ENCODE results near the gene MAP4K2. TPM values are rescaled to one million over a fixed set of nuclear protein-coding genes. Genes with fewer than 3 reads are reported as not detected.

The MAP4K2 gene
- total RNA-seq (23.9 TPM), polyA plus RNA-seq (37.6 TPM)
- long read RNA-seq, donor 1 = 0 reads
- long read RNA-seq, donor 2 = 0 reads
- long read RNA-seq, donor 3, full-length matches to known transcripts = 2 of 7 reads
- long read RNA-seq, donor 3, partial matches to known transcripts = 5 of 7 reads
- long read RNA-seq, donor 3, other reads (novel, unspliced or antisense) = 0 of 7 reads
- long read RNA-seq, donor 4, full-length matches to known transcripts = 1 of 1 reads
- long read RNA-seq, donor 4, partial matches to known transcripts = 0 of 1 reads
- long read RNA-seq, donor 4, other reads (novel, unspliced or antisense) = 0 of 1 reads
- long read RNA-seq, donor 5, full-length matches to known transcripts = 2 of 2 reads
- long read RNA-seq, donor 5, partial matches to known transcripts = 0 of 2 reads
- long read RNA-seq, donor 5, other reads (novel, unspliced or antisense) = 0 of 2 reads
- long read RNA-seq, donor 6, full-length matches to known transcripts = 2 of 2 reads
- long read RNA-seq, donor 6, partial matches to known transcripts = 0 of 2 reads
- long read RNA-seq, donor 6, other reads (novel, unspliced or antisense) = 0 of 2 reads
- long read RNA-seq, donor 7 = 0 reads
- long read RNA-seq, donor 8, full-length matches to known transcripts = 1 of 1 reads
- long read RNA-seq, donor 8, partial matches to known transcripts = 0 of 1 reads
- long read RNA-seq, donor 8, other reads (novel, unspliced or antisense) = 0 of 1 reads
- long read RNA-seq, donor 9 = 0 reads
- long read RNA-seq, donor 10, full-length matches to known transcripts = 2 of 2 reads
- long read RNA-seq, donor 10, partial matches to known transcripts = 0 of 2 reads
- long read RNA-seq, donor 10, other reads (novel, unspliced or antisense) = 0 of 2 reads

GRCh38 chr11:64803158-64803845 lies at the start of gene MAP4K2:
MAP4K2 (minus strand) TSS chr11:64803214; CDS start chr11:64803149, 65 bp downstream.
- H3K9me3 ChIP-seq (ENCODE audit: control insufficient read depth in 2 of 2, insufficient read depth in 1 of 2, low read length in 1 of 2) = peaks cover 0 to 2% of the 10 kb centered on the region in 2 donors
- H3K27me3 ChIP-seq (ENCODE audit: control insufficient read depth in 2 of 2, insufficient read depth in 1 of 2, low read length in 1 of 2) = no peaks in the 10 kb centered on the region
- H3K36me3 ChIP-seq (ENCODE audit: control insufficient read depth in 2 of 2, insufficient read depth in 2 of 2, low read length in 1 of 2) = peaks cover 57 to 58% of the 10 kb centered on the region in 2 donors
- peak within 1 kb of the TSS; percentile 44 to 94 for H3K27ac ChIP-seq (ENCODE audit: low read depth in 1 of 2, low read length in 1 of 2)
- peak in 8 of 9 donors; percentile 43 to 89 (median 76) for DNase-seq (ENCODE audit: low read depth in 6 of 9, low spot score in 9 of 9)
- peak within 1 kb of the TSS; percentile 74 to 76 for H3K4me3 ChIP-seq (ENCODE audit: low read length in 2 of 2)
- H3K4me1 ChIP-seq (ENCODE audit: control insufficient read depth in 2 of 2, insufficient read depth in 2 of 2, low read length in 2 of 2) = peaks cover 18 to 36% of the 10 kb centered on the region in 2 donors
- under 1% methylated on average over 58 of the region's 58 CpGs for WGBS

GRCh38 chr11:64851831-64852351 lies 48.9 kb upstream of the MAP4K2 start:
- peak overlapping the region; percentile 82 to 85 for H3K27ac ChIP-seq (ENCODE audit: low read depth in 1 of 2, low read length in 1 of 2)
- no peaks in the 10 kb centered on the region for H3K27me3 ChIP-seq (ENCODE audit: control insufficient read depth in 2 of 2, insufficient read depth in 1 of 2, low read length in 1 of 2)
- peaks cover 57 to 97% of the 10 kb centered on the region in 2 donors for H3K4me1 ChIP-seq (ENCODE audit: control insufficient read depth in 2 of 2, insufficient read depth in 2 of 2, low read length in 2 of 2)
- peaks cover 0 to 4% of the 10 kb centered on the region in 2 donors for H3K9me3 ChIP-seq (ENCODE audit: control insufficient read depth in 2 of 2, insufficient read depth in 1 of 2, low read length in 1 of 2)
- WGBS = 72% methylated on average over 8 of the region's 8 CpGs
- no peak for DNase-seq (ENCODE audit: low read depth in 6 of 9, low spot score in 9 of 9)
- no peak overlapping the region for H3K4me3 ChIP-seq (ENCODE audit: low read length in 2 of 2)
- peaks cover 31 to 42% of the 10 kb centered on the region in 2 donors for H3K36me3 ChIP-seq (ENCODE audit: control insufficient read depth in 2 of 2, insufficient read depth in 2 of 2, low read length in 1 of 2)

GRCh38 chr11:64850979-64851567 lies 48.1 kb upstream of the MAP4K2 start:
- 28% methylated on average over 13 of the region's 13 CpGs for WGBS
- Histone ChIP-seq H3K4me3 (ENCODE audit: low read length in 2 of 2) (no peak overlapping the region), H3K27me3 (ENCODE audit: control insufficient read depth in 2 of 2, insufficient read depth in 1 of 2, low read length in 1 of 2) (no peaks in the 10 kb centered on the region), H3K36me3 (ENCODE audit: control insufficient read depth in 2 of 2, insufficient read depth in 2 of 2, low read length in 1 of 2) (peaks cover 23 to 36% of the 10 kb centered on the region in 2 donors), H3K4me1 (ENCODE audit: control insufficient read depth in 2 of 2, insufficient read depth in 2 of 2, low read length in 2 of 2) (peaks cover 54 to 89% of the 10 kb centered on the region in 2 donors), H3K27ac (ENCODE audit: low read depth in 1 of 2, low read length in 1 of 2) (peak overlapping the region; percentile 82 to 85), H3K9me3 (ENCODE audit: control insufficient read depth in 2 of 2, insufficient read depth in 1 of 2, low read length in 1 of 2) (peaks cover 0 to 4% of the 10 kb centered on the region in 2 donors)
- peak in 3 of 9 donors; percentile 60 to 78 (median 67) for DNase-seq (ENCODE audit: low read depth in 6 of 9, low spot score in 9 of 9)

- Histone ChIP-seq H3K36me3 (ENCODE audit: control insufficient read depth in 2 of 2, insufficient read depth in 2 of 2, low read length in 1 of 2) (peaks cover 12 to 26% of the 10 kb centered on the region in 2 donors), H3K27ac (ENCODE audit: low read depth in 1 of 2, low read length in 1 of 2) (no peak overlapping the region), H3K27me3 (ENCODE audit: control insufficient read depth in 2 of 2, insufficient read depth in 1 of 2, low read length in 1 of 2) (no peaks in the 10 kb centered on the region), H3K4me3 (ENCODE audit: low read length in 2 of 2) (no peak overlapping the region), H3K9me3 (ENCODE audit: control insufficient read depth in 2 of 2, insufficient read depth in 1 of 2, low read length in 1 of 2) (peaks cover 0 to 4% of the 10 kb centered on the region in 2 donors), H3K4me1 (ENCODE audit: control insufficient read depth in 2 of 2, insufficient read depth in 2 of 2, low read length in 2 of 2) (peaks cover 55 to 82% of the 10 kb centered on the region in 2 donors)
- no peak for DNase-seq (ENCODE audit: low read depth in 6 of 9, low spot score in 9 of 9)
- 93% methylated on average over 19 of the region's 19 CpGs for WGBS
Measured at GRCh38 chr11:64849598-64850356, 46.8 kb upstream of the MAP4K2 start.

- Histone ChIP-seq H3K36me3 (ENCODE audit: control insufficient read depth in 2 of 2, insufficient read depth in 2 of 2, low read length in 1 of 2) (peaks cover 4 to 18% of the 10 kb centered on the region in 2 donors), H3K4me1 (ENCODE audit: control insufficient read depth in 2 of 2, insufficient read depth in 2 of 2, low read length in 2 of 2) (peaks cover 53 to 78% of the 10 kb centered on the region in 2 donors), H3K4me3 (ENCODE audit: low read length in 2 of 2) (no peak overlapping the region), H3K27me3 (ENCODE audit: control insufficient read depth in 2 of 2, insufficient read depth in 1 of 2, low read length in 1 of 2) (no peaks in the 10 kb centered on the region), H3K27ac (ENCODE audit: low read depth in 1 of 2, low read length in 1 of 2) (peak overlapping the region; percentile 26 to 82), H3K9me3 (ENCODE audit: control insufficient read depth in 2 of 2, insufficient read depth in 1 of 2, low read length in 1 of 2) (peaks cover 0 to 4% of the 10 kb centered on the region in 2 donors)
- 82% methylated on average over 16 of the region's 16 CpGs for WGBS
- DNase-seq (ENCODE audit: low read depth in 6 of 9, low spot score in 9 of 9) = peak in 4 of 9 donors; percentile 62 to 83 (median 68)
Measured at GRCh38 chr11:64848826-64849597, 46.0 kb upstream of the MAP4K2 start.

- Histone ChIP-seq H3K4me3 (ENCODE audit: low read length in 2 of 2) (no peak overlapping the region), H3K27ac (ENCODE audit: low read depth in 1 of 2, low read length in 1 of 2) (peak overlapping the region; percentile 43 to 82), H3K9me3 (ENCODE audit: control insufficient read depth in 2 of 2, insufficient read depth in 1 of 2, low read length in 1 of 2) (peaks cover 0 to 4% of the 10 kb centered on the region in 2 donors), H3K36me3 (ENCODE audit: control insufficient read depth in 2 of 2, insufficient read depth in 2 of 2, low read length in 1 of 2) (peaks cover 0 to 11% of the 10 kb centered on the region in 2 donors), H3K4me1 (ENCODE audit: control insufficient read depth in 2 of 2, insufficient read depth in 2 of 2, low read length in 2 of 2) (peaks cover 50 to 75% of the 10 kb centered on the region in 2 donors), H3K27me3 (ENCODE audit: control insufficient read depth in 2 of 2, insufficient read depth in 1 of 2, low read length in 1 of 2) (no peaks in the 10 kb centered on the region)
- 84% methylated on average over 6 of the region's 6 CpGs for WGBS
- DNase-seq (ENCODE audit: low read depth in 6 of 9, low spot score in 9 of 9) = no peak
Measured at GRCh38 chr11:64848214-64848825, 45.3 kb upstream of the MAP4K2 start.

- H3K27me3 ChIP-seq (ENCODE audit: control insufficient read depth in 2 of 2, insufficient read depth in 1 of 2, low read length in 1 of 2) = no peaks in the 10 kb centered on the region
- peaks cover 0 to 4% of the 10 kb centered on the region in 2 donors for H3K9me3 ChIP-seq (ENCODE audit: control insufficient read depth in 2 of 2, insufficient read depth in 1 of 2, low read length in 1 of 2)
- H3K36me3 ChIP-seq (ENCODE audit: control insufficient read depth in 2 of 2, insufficient read depth in 2 of 2, low read length in 1 of 2) = peaks cover 0 to 3% of the 10 kb centered on the region in 2 donors
- no peak overlapping the region for H3K4me3 ChIP-seq (ENCODE audit: low read length in 2 of 2)
- H3K4me1 ChIP-seq (ENCODE audit: control insufficient read depth in 2 of 2, insufficient read depth in 2 of 2, low read length in 2 of 2) = peaks cover 39 to 68% of the 10 kb centered on the region in 2 donors
- no peak overlapping the region for H3K27ac ChIP-seq (ENCODE audit: low read depth in 1 of 2, low read length in 1 of 2)
- WGBS = 41% methylated on average over 13 of the region's 13 CpGs
- peak in 7 of 9 donors; percentile 79 to 93 (median 85) for DNase-seq (ENCODE audit: low read depth in 6 of 9, low spot score in 9 of 9)
Measured at GRCh38 chr11:64846998-64847666, 44.1 kb upstream of the MAP4K2 start.
